ENCODE results near the gene WNT5B. TPM values are rescaled to one million over a fixed set of nuclear protein-coding genes. Genes with fewer than 3 reads are reported as not detected.
A peak's percentile ranks its signal among the peaks of the same experiment; 100 is the strongest.

The WNT5B gene
- total RNA-seq, 2 experiments from 2014 or later, result not detected

GRCh38 chr12:1670358-1671268 is 41.6 kb downstream of the WNT5B start:
- no peak for TF ChIP-seq CTCF (IDR thresholded peaks at IDR 0.05)
- ChIA-PET POLR2A (interaction anchor here (0.6 to 2.2 kb wide), 4 partner anchors 8 to 16 kb away, joined by 3 to 8 read pairs (median 3); no protein-coding TSS in a partner anchor), CTCF (interaction anchor here (0.7 to 1.7 kb wide), 5 partner anchors 18 to 128 kb away, joined by 3 to 6 read pairs (median 5); partner anchors contain the start of gene ADIPOR2)
- Mint-ChIP-seq H3K4me3 (no peak overlapping the region), H3K9me3 (no peaks in the 10 kb centered on the region), H3K4me1 (ENCODE audit: low read depth) (peaks cover 26% of the 10 kb centered on the region), H3K27ac (no peak overlapping the region), H3K27me3 (no peaks in the 10 kb centered on the region), H3K36me3 (ENCODE audit: low read depth) (no peaks in the 10 kb centered on the region)
- ATAC-seq (peak; percentile 52), DNase-seq (no peak)
- intact Hi-C loops (cut with micrococcal nuclease), result no loop called here

GRCh38 chr12:1676043-1676442 is 47.0 kb downstream of the WNT5B start:
- CTCF ChIA-PET, result interaction anchor here (1.0 to 1.3 kb wide), 2 partner anchors 42 to 115 kb away, joined by 4 to 6 read pairs; no protein-coding TSS in a partner anchor

GRCh38 chr12:1680804-1681492 is 51.9 kb downstream of the WNT5B start:
- Mint-ChIP-seq H3K9me3 (no peaks in the 10 kb centered on the region), H3K36me3 (ENCODE audit: low read depth) (no peaks in the 10 kb centered on the region)

More at GRCh38 chr12:1676043-1676442, 47.0 kb downstream of the WNT5B start:
- Mint-ChIP-seq H3K9me3 (no peaks in the 10 kb centered on the region), H3K27me3 (no peaks in the 10 kb centered on the region), H3K27ac (no peak overlapping the region), H3K36me3 (ENCODE audit: low read depth) (no peaks in the 10 kb centered on the region), H3K4me1 (ENCODE audit: low read depth) (no peaks in the 10 kb centered on the region), H3K4me3 (no peak overlapping the region)
- DNase-seq (no peak), ATAC-seq (no peak)
- POLR2A ChIA-PET, result no interaction called here
- TF ChIP-seq CTCF (IDR thresholded peaks at IDR 0.05), result no peak
- intact Hi-C loops (cut with micrococcal nuclease), result no loop called here

GRCh38 chr12:1681493-1681807 is 52.4 kb downstream of the WNT5B start:
- Mint-ChIP-seq H3K36me3 (ENCODE audit: low read depth) (no peaks in the 10 kb centered on the region), H3K4me1 (ENCODE audit: low read depth) (no peaks in the 10 kb centered on the region), H3K9me3 (no peaks in the 10 kb centered on the region), H3K27me3 (no peaks in the 10 kb centered on the region), H3K27ac (no peak overlapping the region), H3K4me3 (no peak overlapping the region)
- intact Hi-C loops (cut with micrococcal nuclease), result no loop called here
- CTCF ChIA-PET, result interaction anchor here (1.4 to 1.8 kb wide), 3 partner anchors 10 to 109 kb away, joined by 4 to 7 read pairs (median 6); partner anchors contain the start of gene ADIPOR2
- DNase-seq (no peak), ATAC-seq (no peak)
- no peak for TF ChIP-seq CTCF (IDR thresholded peaks at IDR 0.05)
- POLR2A ChIA-PET, result interaction anchor here (1.0 to 1.6 kb wide), 2 partner anchors 9 to 10 kb away, joined by 3 to 7 read pairs; partner anchors contain the start of gene ADIPOR2

More at GRCh38 chr12:1680804-1681492, 51.9 kb downstream of the WNT5B start:
- no peak for DNase-seq
- Mint-ChIP-seq H3K4me1 (ENCODE audit: low read depth) (no peaks in the 10 kb centered on the region), H3K4me3 (no peak overlapping the region), H3K27ac (no peak overlapping the region), H3K27me3 (no peaks in the 10 kb centered on the region)
- CTCF ChIA-PET, result interaction anchor here (1.4 to 1.8 kb wide), 3 partner anchors 10 to 110 kb away, joined by 4 to 7 read pairs (median 6); partner anchors contain the start of gene ADIPOR2
- intact Hi-C loops (cut with micrococcal nuclease), result no loop called here
- no peak for ATAC-seq
- no peak for TF ChIP-seq CTCF (IDR thresholded peaks at IDR 0.05)
- POLR2A ChIA-PET, result interaction anchor here (0.6 to 1.6 kb wide), 3 partner anchors 9 to 10 kb away, joined by 3 to 7 read pairs (median 3); partner anchors contain the start of gene ADIPOR2

All from activated CD8-positive, alpha-beta T cell treated with anti-CD3 and anti-CD28 coated beads for 36 hours (primary cell).